B cell (primary cell): ENCODE results near the gene NOL11. TPM values are rescaled to one million over a fixed set of nuclear protein-coding genes. Genes with fewer than 3 reads are reported as not detected.

Experiments used
- ATAC-seq: fragments of 200-7000 bp; cut with Tn5 transposase; one replicate; pipeline ENCODE4 v1.10.0; 2021; ENCODE audit warnings: low read depth, mild to moderate bottlenecking, moderate number of reproducible peaks, moderate library complexity
- CTCF ChIA-PET: fragments of 350-600 bp; sonication (Branson Sonifier 250); formaldehyde crosslinking; loops from one replicate; lab custom pipeline; 2021; ENCODE audit warnings: antibody characterized with exemption, inconsistent platforms; lab: Charles Lee
- POLR2A ChIA-PET: fragments of 350-600 bp; sonication (Branson Sonifier 250); formaldehyde crosslinking; loops from one replicate; lab custom pipeline; 2021; ENCODE audit warnings: antibody characterized with exemption; lab: Charles Lee
- DNase-seq: peaks from one replicate; pipeline ENCODE4 v3.0.0; 2013
- H2AFZ ChIP-seq: 2 replicates; pipeline ENCODE4 v1.6.1; 2012; ENCODE audit warnings: mild to moderate bottlenecking, low read depth, low read length; ENCODE audit not compliant: insufficient read depth, poor library complexity, severe bottlenecking
- H3K27ac ChIP-seq, 2 donors: 1 replicate in 1 of 2; 2 replicates in 1 of 2; pipeline ENCODE4 v1.5.1; 2012 to 2013; ENCODE audit warnings: low read length in 2 of 2, mild to moderate bottlenecking in 2 of 2, moderate library complexity in 1 of 2
- H3K27me3 ChIP-seq, 4 experiments: fragments of 200-600 bp in 1 of 4; sonication (generic) in 1 of 4; replicated peaks in 1 of 4; 1 replicate in 2 of 4; 2 replicates in 2 of 4; pipeline versions ENCODE4 v1.6.1 to v1.7.0; 2013 to 2016; ENCODE audit warnings: low read length in 3 of 4, mild to moderate bottlenecking in 2 of 4, mixed read lengths in 1 of 4, moderate library complexity in 1 of 4; ENCODE audit not compliant: insufficient read depth in 4 of 4, control insufficient read depth in 3 of 4; ENCODE audit errors: control extremely low read depth in 1 of 4
- H3K36me3 ChIP-seq, 2 experiments: replicated peaks in 1 of 2; 1 replicate in 1 of 2; 2 replicates in 1 of 2; pipeline versions ENCODE4 v1.6.1 to v1.7.1; 2013; ENCODE audit warnings: low read length in 1 of 2; ENCODE audit not compliant: insufficient read depth in 2 of 2, control insufficient read depth in 1 of 2; ENCODE audit errors: control extremely low read depth in 1 of 2, extremely low read depth in 1 of 2
- H3K4me1 ChIP-seq, 2 donors: fragments of 200-600 bp in 1 of 2; sonication (generic) in 1 of 2; 1 replicate in 1 of 2; 2 replicates in 1 of 2; pipeline versions ENCODE4 v1.5.1 to v1.6.1; 2013 to 2017; ENCODE audit warnings: low read length in 2 of 2; ENCODE audit not compliant: control insufficient read depth in 2 of 2, insufficient read depth in 2 of 2
- H3K4me2 ChIP-seq: replicated peaks from 2 replicates; pipeline ENCODE3; 2012; ENCODE audit warnings: mild to moderate bottlenecking, low read depth, low read length; ENCODE audit not compliant: poor library complexity, severe bottlenecking
- H3K4me3 ChIP-seq, 5 experiments: fragments of 200-600 bp in 1 of 5; sonication (generic) in 1 of 5; 1 replicate in 3 of 5; 2 replicates in 2 of 5; pipeline versions ENCODE4 v1.5.1 to v1.7.0; 2011 to 2016; ENCODE audit warnings: low read length in 4 of 5, mild to moderate bottlenecking in 4 of 5, low read depth in 2 of 5, control low read depth in 1 of 5, moderate library complexity in 1 of 5; ENCODE audit not compliant: insufficient read depth in 1 of 5; ENCODE audit errors: control extremely low read depth in 1 of 5, extremely low read depth in 1 of 5
- H3K79me2 ChIP-seq: fragments of 200-600 bp; sonication (generic); one replicate; pipeline ENCODE4 v1.6.0; 2016; ENCODE audit warnings: low read length; ENCODE audit not compliant: control insufficient read depth, insufficient read depth
- H3K9ac ChIP-seq: fragments of 200-600 bp; sonication (generic); 2 replicates; pipeline ENCODE4 v1.6.1; 2017; ENCODE audit warnings: mild to moderate bottlenecking, low read length, moderate library complexity
- H3K9me3 ChIP-seq, 3 donors: one replicate each; pipeline versions ENCODE4 v1.6.1 to v1.7.1; 2013; ENCODE audit warnings: low read length in 2 of 3; ENCODE audit not compliant: control insufficient read depth in 2 of 3, insufficient read depth in 1 of 3; ENCODE audit errors: control extremely low read depth in 1 of 3
- H4K20me1 ChIP-seq: 2 replicates; pipeline ENCODE4 v1.6.0; 2012; ENCODE audit warnings: mild to moderate bottlenecking, low read length; ENCODE audit not compliant: insufficient read depth, control insufficient read depth, poor library complexity, severe bottlenecking
- H3K27ac Mint-ChIP-seq: one replicate; pipeline ENCODE4 v1.8.0; 2021; ENCODE audit warnings: mixed read lengths
- H3K27me3 Mint-ChIP-seq: one replicate; pipeline ENCODE4 v1.8.0; 2021; ENCODE audit warnings: mixed read lengths
- H3K4me1 Mint-ChIP-seq: one replicate; pipeline ENCODE4 v1.8.0; 2021; ENCODE audit warnings: mixed read lengths
- H3K4me3 Mint-ChIP-seq: one replicate; pipeline ENCODE4 v1.8.0; 2021; ENCODE audit warnings: mixed read lengths
- H3K9me3 Mint-ChIP-seq: one replicate; pipeline ENCODE4 v1.8.0; 2022; ENCODE audit warnings: mixed read lengths; ENCODE audit not compliant: insufficient read depth
- EZH2 ChIP-seq: IDR thresholded peaks from 2 replicates; pipeline ENCODE4 v1.6.1; 2012; ENCODE audit warnings: borderline replicate concordance, low read depth, mild to moderate bottlenecking, moderate library complexity, low read length; ENCODE audit not compliant: insufficient read depth, poor library complexity, severe bottlenecking
- WGBS: methylation state at CpG from one replicate; pipeline ENCODE4 v1.1.5; 2013; ENCODE audit warnings: missing lambda C conversion rate; ENCODE audit not compliant: insufficient coverage; 5-methylcytosine and 5-hydroxymethylcytosine counted together
- intact Hi-C: fragments of 100-400 bp; cut with micrococcal nuclease; formaldehyde crosslinking; loops from one replicate; pipeline ENCODE4 v1.10.0; 2022
- polyA plus RNA-seq: library from polyadenylated mRNA; depleted of rRNA; stranded (reverse); fragments of >200 nt; gene quantifications from 2 replicates; pipeline ENCODE4 v1.2.3, GENCODE V29; 2012
- total RNA-seq, 2 donors: library from RNA; stranded (reverse); fragments of 120-200 nt in 1 of 2; gene quantifications; 1 replicate in 1 of 2; 2 replicates in 1 of 2; pipeline versions ENCODE4 v1.2.3 to v1.2.4, GENCODE V29; 2013 to 2022
- TF ChIP-seq, protein P1 (sequence below): fragments of 200-600 bp; IDR thresholded peaks from one replicate; pipeline ENCODE4 v1.8.0; 2022; ENCODE audit warnings: antibody characterized with exemption, mild to moderate bottlenecking

The NOL11 gene
- total and polyA plus RNA-seq, 2 donors (not counting 1 experiment from before 2014, with no cell fraction given), result 20.3 to 59.1 TPM

DNA sequence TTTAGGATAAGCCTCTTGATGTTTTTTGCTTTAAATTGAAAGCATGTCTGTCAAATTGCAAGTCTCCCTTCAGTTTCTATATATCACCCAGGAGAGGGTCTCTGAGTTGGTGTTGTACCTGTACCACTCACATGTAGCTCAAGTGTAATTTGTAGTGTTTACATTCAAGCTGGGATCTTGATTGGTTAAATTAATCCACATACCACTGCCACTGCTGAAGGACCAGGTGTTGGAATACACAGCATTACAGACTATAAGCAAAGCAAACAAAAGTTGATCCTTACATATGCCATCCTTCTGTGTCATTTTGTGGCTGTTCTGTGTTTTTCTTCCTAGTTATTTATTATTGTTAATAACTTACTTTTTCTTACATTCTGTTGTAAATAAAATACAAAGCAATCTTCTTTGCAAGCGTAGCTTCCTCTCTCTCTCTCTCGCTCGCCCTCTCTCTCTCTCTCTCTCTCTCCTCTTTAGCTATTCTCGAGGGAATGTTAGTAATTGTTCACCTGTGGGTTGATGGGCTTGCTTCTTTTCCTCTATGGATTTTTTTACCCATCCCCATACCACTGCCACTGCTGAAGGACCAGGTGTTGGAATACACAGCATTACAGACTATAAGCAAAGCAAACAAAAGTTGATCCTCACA lies 20.8 kb upstream of the NOL11 start:
- H3K4me3 Mint-ChIP-seq, result no peak overlapping the region
- DNase-seq (no peak), ATAC-seq (no peak)
- intact Hi-C loops, result no loop called here
- no peaks in the 10 kb centered on the region for H3K4me1 Mint-ChIP-seq
- Histone ChIP-seq H3K27ac (no peak overlapping the region), H2AFZ (no peak overlapping the region), H3K36me3 (peaks cover 0 to 1% of the 10 kb centered on the region in 2 experiments), H3K9me3 (no peaks in the 10 kb centered on the region), H3K4me3 (no peak overlapping the region), H3K79me2 (no peaks in the 10 kb centered on the region), H3K4me1 (no peaks in the 10 kb centered on the region), H3K4me2 (no peak overlapping the region), H3K27me3 (peaks cover 0 to 4% (median 0%) of the 10 kb centered on the region in 4 experiments), H3K9ac (no peak overlapping the region), H4K20me1 (no peaks in the 10 kb centered on the region)
- no peaks in the 10 kb centered on the region for H3K9me3 Mint-ChIP-seq
- WGBS, result no CpG with 5 or more reads among the region's 4 CpGs
- ChIA-PET POLR2A (no interaction called here), CTCF (interaction anchor here (0.6 to 3.4 kb wide), 3 partner anchors 9 to 459 kb away, joined by 5 to 16 read pairs (median 6); no protein-coding TSS in a partner anchor)
- H3K27me3 Mint-ChIP-seq, result peaks cover 3% of the 10 kb centered on the region
- no peak overlapping the region for H3K27ac Mint-ChIP-seq
- TF ChIP-seq, protein P1, sequence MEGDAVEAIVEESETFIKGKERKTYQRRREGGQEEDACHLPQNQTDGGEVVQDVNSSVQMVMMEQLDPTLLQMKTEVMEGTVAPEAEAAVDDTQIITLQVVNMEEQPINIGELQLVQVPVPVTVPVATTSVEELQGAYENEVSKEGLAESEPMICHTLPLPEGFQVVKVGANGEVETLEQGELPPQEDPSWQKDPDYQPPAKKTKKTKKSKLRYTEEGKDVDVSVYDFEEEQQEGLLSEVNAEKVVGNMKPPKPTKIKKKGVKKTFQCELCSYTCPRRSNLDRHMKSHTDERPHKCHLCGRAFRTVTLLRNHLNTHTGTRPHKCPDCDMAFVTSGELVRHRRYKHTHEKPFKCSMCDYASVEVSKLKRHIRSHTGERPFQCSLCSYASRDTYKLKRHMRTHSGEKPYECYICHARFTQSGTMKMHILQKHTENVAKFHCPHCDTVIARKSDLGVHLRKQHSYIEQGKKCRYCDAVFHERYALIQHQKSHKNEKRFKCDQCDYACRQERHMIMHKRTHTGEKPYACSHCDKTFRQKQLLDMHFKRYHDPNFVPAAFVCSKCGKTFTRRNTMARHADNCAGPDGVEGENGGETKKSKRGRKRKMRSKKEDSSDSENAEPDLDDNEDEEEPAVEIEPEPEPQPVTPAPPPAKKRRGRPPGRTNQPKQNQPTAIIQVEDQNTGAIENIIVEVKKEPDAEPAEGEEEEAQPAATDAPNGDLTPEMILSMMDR, result no peak
- TF ChIP-seq EZH2, result no peak

DNA sequence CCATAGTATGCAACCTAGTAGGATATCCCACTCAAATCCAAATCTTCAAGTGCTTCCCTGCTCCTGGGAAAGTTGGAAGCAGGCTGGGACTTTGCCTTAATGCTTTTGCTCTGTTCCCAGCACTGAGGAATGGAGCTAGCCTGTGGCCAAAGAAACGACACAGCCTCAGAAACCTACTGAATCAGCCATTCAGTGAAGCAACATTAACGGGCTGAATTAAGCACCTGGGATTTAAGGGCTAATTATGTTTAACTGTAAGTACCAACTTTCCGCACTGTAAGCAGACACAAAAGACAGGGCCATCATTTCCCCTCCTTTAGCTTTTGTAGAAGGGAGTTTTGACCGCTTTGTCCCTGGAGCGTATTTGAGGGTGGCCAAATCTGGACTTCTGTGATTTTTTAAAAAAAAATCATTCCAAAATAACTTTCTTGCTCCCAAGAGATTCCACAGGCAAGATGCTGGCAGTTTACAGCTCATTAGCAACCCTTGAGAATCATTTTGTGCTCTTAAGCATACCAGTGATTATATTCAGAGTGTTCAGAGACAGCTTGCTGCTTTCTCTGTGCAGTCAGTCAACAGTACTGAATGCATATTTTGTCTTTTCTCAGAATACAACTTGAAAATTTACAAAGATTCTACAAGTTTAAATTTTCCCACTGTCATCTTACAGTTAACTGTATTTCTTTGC lies 17.6 kb upstream of the NOL11 start:
- H4K20me1 ChIP-seq, result no peaks in the 10 kb centered on the region
- no peak overlapping the region for H3K9ac ChIP-seq
- TF ChIP-seq, protein P1, result no peak
- no peak for TF ChIP-seq EZH2
- no peak overlapping the region for H3K27ac Mint-ChIP-seq
- no peaks in the 10 kb centered on the region for H3K9me3 Mint-ChIP-seq
- H3K4me1 ChIP-seq, result no peaks in the 10 kb centered on the region
- no peaks in the 10 kb centered on the region for H3K4me1 Mint-ChIP-seq
- no peaks in the 10 kb centered on the region for H3K9me3 ChIP-seq
- no peaks in the 10 kb centered on the region for H3K79me2 ChIP-seq
- H2AFZ ChIP-seq, result no peak overlapping the region
- H3K4me3 Mint-ChIP-seq, result no peak overlapping the region
- DNase-seq (no peak), ATAC-seq (no peak)
- H3K4me2 ChIP-seq, result no peak overlapping the region
- peaks cover 3% of the 10 kb centered on the region for H3K27me3 Mint-ChIP-seq
- intact Hi-C loops, result no loop called here
- H3K27me3 ChIP-seq, result peaks cover 0 to 4% (median 0%) of the 10 kb centered on the region in 4 experiments
- WGBS, result 89% methylated on average over 1 of the region's 5 CpGs
- POLR2A ChIA-PET, result no interaction called here
- H3K4me3 ChIP-seq, result no peak overlapping the region
- no peak overlapping the region for H3K27ac ChIP-seq
- no peaks in the 10 kb centered on the region for H3K36me3 ChIP-seq
- CTCF ChIA-PET, result interaction anchor here (1.3 to 3.4 kb wide), 2 partner anchors 10 to 13 kb away, joined by 7 to 16 read pairs; no protein-coding TSS in a partner anchor
